ENCODE data around the gene NOTCH1. TPM values are rescaled to one million over a fixed set of nuclear protein-coding genes. Genes with fewer than 3 reads are reported as not detected.

NOTCH1 gene
- total and polyA plus RNA-seq, 2 of the 13 experiments (the other 11 are each of a cell fraction or from before 2014, with no cell fraction given), result 0.09 to 0.35 TPM

GRCh38 chr9:136483589-136484152, 62.2 kb downstream of the NOTCH1 start (continued):
- no peak for TF ChIP-seq ZBED4 (CRISPR knock-in tag; IDR thresholded peaks at IDR 0.05; ENCODE audit: borderline replicate concordance)
- TF ChIP-seq ZNF362 (CRISPR knock-in tag; IDR thresholded peaks at IDR 0.05; ENCODE audit: borderline replicate concordance), result no peak
- TF ChIP-seq SP2 (CRISPR knock-in tag; IDR thresholded peaks at IDR 0.05), result 0 out of 2 replicates have a peak, but pooled peaks have one; percentile 16
- no peak for TF ChIP-seq DPF2 (CRISPR knock-in tag; IDR thresholded peaks at IDR 0.05; ENCODE audit: borderline replicate concordance, low read depth)
- no peak for TF ChIP-seq KMT2A (CRISPR knock-in tag; IDR thresholded peaks at IDR 0.05)
- no peak; the same call in 1 of the 2 replicates for TF ChIP-seq ZNF230 (CRISPR knock-in tag; IDR thresholded peaks at IDR 0.05)
- TF ChIP-seq XBP1 (CRISPR knock-in tag; IDR thresholded peaks at IDR 0.05), result no peak
- peak; percentile 66; the same call in 1 of the 2 replicates for TF ChIP-seq ZNF451 (CRISPR knock-in tag; IDR thresholded peaks at IDR 0.05)
- no peak for TF ChIP-seq ZNF850 (CRISPR knock-in tag; conservative IDR thresholded peaks at IDR 0.05)
- no peak for TF ChIP-seq ZBTB10 (CRISPR knock-in tag; IDR thresholded peaks at IDR 0.05; ENCODE audit: borderline replicate concordance)
- peak; percentile 66 for TF ChIP-seq SALL1 (CRISPR knock-in tag; IDR thresholded peaks at IDR 0.05)
- TF ChIP-seq FOXP1 (IDR thresholded peaks at IDR 0.05), result no peak
- TF ChIP-seq FOXP1 (CRISPR knock-in tag; IDR thresholded peaks at IDR 0.05), result no peak
- no peak for TF ChIP-seq ETS1 (CRISPR knock-in tag; IDR thresholded peaks at IDR 0.05)
- no peak for TF ChIP-seq NFE2L2 (IDR thresholded peaks at IDR 0.05; ENCODE audit: low read length)
- peak; percentile 54 for TF ChIP-seq TEAD3 (CRISPR knock-in tag; optimal IDR thresholded peaks at IDR 0.05; ENCODE audit: borderline replicate concordance)
- no peak for TF ChIP-seq TCF12 (IDR thresholded peaks at IDR 0.05)
- TF ChIP-seq TCF12 (CRISPR knock-in tag; IDR thresholded peaks at IDR 0.05), result no peak; the same call in 1 of the 2 replicates
- TF ChIP-seq SIX1 (CRISPR knock-in tag; IDR thresholded peaks at IDR 0.05; ENCODE audit: borderline replicate concordance), result no peak
- no peak for TF ChIP-seq CBX1 (IDR thresholded peaks at IDR 0.05; ENCODE audit: low read depth)
- TF ChIP-seq ZNF264 (CRISPR knock-in tag; IDR thresholded peaks at IDR 0.05), result no peak
- TF ChIP-seq GFI1 (CRISPR knock-in tag; IDR thresholded peaks at IDR 0.05; ENCODE audit: borderline replicate concordance), result 0 out of 2 replicates have a peak, but pooled peaks have one; percentile 42
- peak; percentile 72; the same call in 1 of the 2 replicates for TF ChIP-seq ETV5 (CRISPR knock-in tag; IDR thresholded peaks at IDR 0.05; ENCODE audit: borderline replicate concordance)
- TF ChIP-seq FOXC1 (CRISPR knock-in tag; IDR thresholded peaks at IDR 0.05; ENCODE audit: borderline replicate concordance), result peak; percentile 58; the same call in 1 of the 2 replicates
